Lower leg skin (tissue), 4 donors: ENCODE results near the gene TULP4. TPM values are rescaled to one million over a fixed set of nuclear protein-coding genes. Genes with fewer than 3 reads are reported as not detected.
A peak's percentile ranks its signal among the peaks of the same experiment; 100 is the strongest.
"Not testable (repeated sequence)": the region's sequence is repeated elsewhere in the genome, so short reads cannot be mapped to it uniquely, and the experiment has no call there.

Experiments used
- DNase-seq, 2 donors: peaks; one replicate each; pipeline ENCODE4 v3.0.0-alpha.2; 2019; ENCODE audit warnings: low spot score in 2 of 2
- H3K4me3 ChIP-seq: fragments of 200-600 bp; sonication (generic); 2 replicates; pipeline ENCODE4 v1.5.1; 2017; ENCODE audit warnings: mild to moderate bottlenecking, low read depth; ENCODE audit not compliant: poor library complexity, severe bottlenecking
- POLR2A ChIP-seq, 2 donors: fragments of 450-650 bp; IDR thresholded peaks; one replicate each; pipeline ENCODE4 v1.6.1; 2016 to 2017; ENCODE audit warnings: antibody characterized with exemption in 2 of 2, mild to moderate bottlenecking in 1 of 2, moderate library complexity in 1 of 2
- WGBS, 2 donors: methylation state at CpG; one replicate each; pipeline ENCODE4 v1.1.5; 2018; 5-methylcytosine and 5-hydroxymethylcytosine counted together
- intact Hi-C: fragments of 100-400 bp; cut with DNase I; formaldehyde crosslinking; loops from one replicate; pipeline ENCODE4 v1.15.0; 2023; ENCODE audit warnings: low total_unique reads
- total RNA-seq, 4 donors: library from RNA; depleted of rRNA; stranded (reverse); fragments of >200 nt; gene quantifications; one replicate each; pipeline ENCODE4 v1.1.0, GENCODE V29; 2016
- TF ChIP-seq, protein P1 (sequence below), 3 donors: fragments of 450-650 bp; IDR thresholded peaks; one replicate each; pipeline ENCODE4 v1.5.1; 2016; ENCODE audit warnings: antibody characterized with exemption in 3 of 3, mild to moderate bottlenecking in 3 of 3, moderate library complexity in 2 of 3

TULP4 gene
- total RNA-seq, 4 donors from 2014 or later, result 141 to 198 (median 148) TPM

GRCh38 chr6:158552055-158552795, 240.0 kb downstream of the TULP4 start:
- WGBS, 2 donors, result 76 to 78% methylated on average over 6 of the region's 6 CpGs
- no peak overlapping the region for H3K4me3 ChIP-seq
- intact Hi-C loops, result loop anchor here (2.0 kb wide), 1 partner anchor 353 kb away; no protein-coding TSS in a partner anchor
- DNase-seq, result no peak
- TF ChIP-seq, protein P1, sequence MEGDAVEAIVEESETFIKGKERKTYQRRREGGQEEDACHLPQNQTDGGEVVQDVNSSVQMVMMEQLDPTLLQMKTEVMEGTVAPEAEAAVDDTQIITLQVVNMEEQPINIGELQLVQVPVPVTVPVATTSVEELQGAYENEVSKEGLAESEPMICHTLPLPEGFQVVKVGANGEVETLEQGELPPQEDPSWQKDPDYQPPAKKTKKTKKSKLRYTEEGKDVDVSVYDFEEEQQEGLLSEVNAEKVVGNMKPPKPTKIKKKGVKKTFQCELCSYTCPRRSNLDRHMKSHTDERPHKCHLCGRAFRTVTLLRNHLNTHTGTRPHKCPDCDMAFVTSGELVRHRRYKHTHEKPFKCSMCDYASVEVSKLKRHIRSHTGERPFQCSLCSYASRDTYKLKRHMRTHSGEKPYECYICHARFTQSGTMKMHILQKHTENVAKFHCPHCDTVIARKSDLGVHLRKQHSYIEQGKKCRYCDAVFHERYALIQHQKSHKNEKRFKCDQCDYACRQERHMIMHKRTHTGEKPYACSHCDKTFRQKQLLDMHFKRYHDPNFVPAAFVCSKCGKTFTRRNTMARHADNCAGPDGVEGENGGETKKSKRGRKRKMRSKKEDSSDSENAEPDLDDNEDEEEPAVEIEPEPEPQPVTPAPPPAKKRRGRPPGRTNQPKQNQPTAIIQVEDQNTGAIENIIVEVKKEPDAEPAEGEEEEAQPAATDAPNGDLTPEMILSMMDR (IDR thresholded peaks at IDR 0.05), result no peak
- TF ChIP-seq POLR2A (IDR thresholded peaks at IDR 0.05), result no peak

DNA sequence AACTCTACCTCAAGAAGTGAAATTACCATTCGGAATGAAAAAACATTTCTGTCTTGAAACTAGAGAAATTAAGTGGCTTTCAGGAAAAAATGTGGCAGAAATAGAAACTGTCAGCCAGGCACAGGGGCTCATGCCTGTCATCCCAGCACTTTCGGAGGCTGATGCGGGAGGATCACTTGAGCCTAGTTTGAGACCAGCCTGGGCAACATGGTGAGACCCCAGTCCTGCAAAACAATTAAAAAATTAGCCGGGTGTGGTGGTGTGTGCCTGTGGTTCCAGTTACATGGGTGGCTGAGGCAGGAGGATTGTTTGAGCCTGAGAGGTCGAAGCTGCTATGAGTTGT, 240.5 kb downstream of the TULP4 start:
- 89 to 93% methylated on average over 5 of the region's 5 CpGs for WGBS, 2 donors
- H3K4me3 ChIP-seq, result no peak overlapping the region
- intact Hi-C loops, result loop anchor here (2.0 kb wide), 1 partner anchor 352 kb away; no protein-coding TSS in a partner anchor
- no peak for TF ChIP-seq POLR2A (IDR thresholded peaks at IDR 0.05)
- TF ChIP-seq, protein P1 (IDR thresholded peaks at IDR 0.05), result no peak
- DNase-seq, result peak in 1 of 2 donors; percentile 20

GRCh38 chr6:158554611-158555361, 242.5 kb downstream of the TULP4 start:
- 80 to 81% methylated on average over 4 of the region's 4 CpGs for WGBS, 2 donors
- intact Hi-C loops, result no loop called here
- no peak for DNase-seq
- no peak overlapping the region for H3K4me3 ChIP-seq
- TF ChIP-seq, protein P1 (IDR thresholded peaks at IDR 0.05), result no peak
- TF ChIP-seq POLR2A (IDR thresholded peaks at IDR 0.05), result no peak

- TF ChIP-seq, protein P1 (IDR thresholded peaks at IDR 0.05), result no peak
- TF ChIP-seq POLR2A (IDR thresholded peaks at IDR 0.05), result no peak
- 59 to 61% methylated on average over 7 of the region's 7 CpGs for WGBS, 2 donors
- no peak overlapping the region for H3K4me3 ChIP-seq
- intact Hi-C loops, result no loop called here
- DNase-seq, result peak in 1 of 2 donors; percentile 3
Measured at GRCh38 chr6:158556113-158556512, 243.8 kb downstream of the TULP4 start.

DNA sequence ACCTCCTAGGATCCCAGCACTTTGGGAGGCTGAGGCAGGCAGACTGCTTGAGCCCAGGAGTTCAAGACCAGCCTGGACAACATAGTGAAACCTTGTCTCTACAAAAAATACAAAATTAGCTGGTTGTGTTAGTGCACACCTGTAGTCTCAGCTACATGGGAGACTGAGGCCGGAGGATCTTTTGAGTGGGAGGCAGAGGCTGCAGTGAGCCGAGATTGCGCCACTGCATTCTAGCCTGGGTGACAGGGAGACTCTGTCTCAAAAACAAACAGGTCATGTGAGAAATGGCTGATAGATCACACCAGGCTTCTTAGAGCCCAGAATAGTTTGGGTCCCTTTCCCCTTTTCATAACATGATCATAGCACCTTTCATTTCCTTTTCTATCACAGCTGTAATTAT, 244.8 kb downstream of the TULP4 start:
- intact Hi-C loops, H3K4me3 ChIP-seq, DNase-seq: not testable (repeated sequence)
- 90 to 100% methylated on average over 3 of the region's 3 CpGs for WGBS, 2 donors

DNA sequence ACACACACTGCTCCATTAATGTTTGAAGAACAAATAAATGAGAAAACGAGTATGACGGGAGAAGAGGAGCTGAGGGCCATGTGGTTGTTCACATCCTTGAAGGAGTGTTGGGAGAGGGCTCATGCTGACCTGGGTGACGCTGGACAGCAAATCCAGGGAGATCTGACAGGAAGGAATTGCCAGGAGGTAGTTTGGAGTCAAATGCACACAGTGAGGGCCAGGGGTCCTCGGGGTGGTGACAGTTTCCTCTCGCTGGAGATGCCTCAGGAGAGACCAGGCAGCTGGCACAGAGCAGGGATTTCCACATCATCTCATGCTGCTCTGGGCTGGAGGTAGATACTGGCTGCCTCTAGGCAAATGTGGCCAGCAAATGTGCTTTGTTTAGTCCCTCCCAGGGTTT, 245.7 kb downstream of the TULP4 start:
- intact Hi-C loops, result no loop called here
- 66 to 74% methylated on average over 5 of the region's 5 CpGs for WGBS, 2 donors
- no peak overlapping the region for H3K4me3 ChIP-seq
- DNase-seq, result peak in 1 of 2 donors; percentile 72
- TF ChIP-seq, protein P1 (IDR thresholded peaks at IDR 0.05), result no peak
- no peak for TF ChIP-seq POLR2A (IDR thresholded peaks at IDR 0.05)
